ENCODE results near the gene SORBS2.
"Not testable (repeated sequence)": the region's sequence is repeated elsewhere in the genome, so short reads cannot be mapped to it uniquely, and the experiment has no call there.

SORBS2 gene

DNA sequence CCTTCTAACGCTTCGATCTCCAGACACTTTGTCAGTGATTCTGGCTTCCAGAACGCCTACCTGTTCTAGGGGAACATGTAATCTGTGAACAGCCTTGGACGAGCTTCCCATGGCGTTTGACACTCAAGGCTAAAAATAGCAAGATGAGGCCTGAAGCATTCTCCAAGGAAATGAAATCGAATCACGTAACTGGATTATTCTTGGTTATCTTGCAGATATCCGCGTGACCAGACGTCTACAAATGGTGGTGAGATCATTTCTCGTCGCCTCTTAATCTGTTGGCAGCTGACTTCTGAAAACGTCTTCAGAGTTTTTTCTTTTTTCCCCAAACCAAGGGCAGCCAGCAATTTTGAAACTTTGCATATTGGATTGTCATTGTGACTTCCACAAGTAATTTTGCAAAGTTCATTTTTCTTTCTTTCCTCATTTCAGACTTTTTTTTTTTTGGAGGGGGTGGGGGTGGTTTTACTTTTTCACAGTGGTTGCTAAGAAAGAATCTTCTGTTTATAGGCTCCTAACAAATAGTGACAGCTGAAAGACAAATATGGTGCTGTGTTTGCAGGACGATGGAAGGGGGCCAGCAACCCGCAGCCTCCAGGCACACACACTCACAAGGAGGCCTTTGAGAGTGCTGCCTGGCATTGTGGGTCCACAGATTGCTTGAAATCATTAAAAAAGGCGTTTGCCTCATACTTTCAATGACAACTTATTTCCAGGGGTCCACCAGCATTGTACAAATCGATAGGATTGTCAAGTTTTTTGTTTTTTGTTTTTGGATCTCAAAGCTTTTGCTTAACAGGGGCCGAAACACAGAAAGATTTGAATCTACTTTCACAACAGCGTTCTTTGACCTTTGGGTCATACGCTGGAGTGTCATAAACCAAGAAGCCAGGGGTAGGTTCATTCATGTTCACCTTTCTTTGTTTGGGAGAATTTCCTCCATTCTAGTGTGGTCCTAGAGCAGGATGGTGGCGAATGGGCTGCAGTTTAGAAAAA is 244.3 kb downstream of the SORBS2 start:
- in situ Hi-C loops (cut with MboI; ENCODE audit: low sequenced_read_pairs) = no loop called here

DNA sequence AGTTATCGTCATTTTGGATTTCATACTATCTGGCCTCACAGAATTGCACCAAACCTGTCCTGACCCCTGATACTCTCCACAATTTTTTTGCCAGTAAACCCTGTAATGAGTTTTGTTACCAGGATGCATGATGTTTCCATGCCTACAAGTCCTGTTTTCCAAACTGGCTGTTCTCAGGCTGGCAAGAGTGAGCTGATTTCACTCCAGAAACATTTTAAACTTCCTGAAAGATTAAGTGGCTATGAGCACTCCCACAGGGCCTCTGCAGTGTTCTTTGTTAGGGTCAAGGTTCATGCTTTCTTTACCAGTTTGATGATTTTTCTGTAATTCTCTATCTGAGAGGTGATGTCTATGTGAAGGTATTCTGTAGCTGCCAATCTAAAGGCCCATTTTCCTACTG is 245.0 kb downstream of the SORBS2 start:
- in situ Hi-C loops (cut with MboI; ENCODE audit: low sequenced_read_pairs) = no loop called here

DNA sequence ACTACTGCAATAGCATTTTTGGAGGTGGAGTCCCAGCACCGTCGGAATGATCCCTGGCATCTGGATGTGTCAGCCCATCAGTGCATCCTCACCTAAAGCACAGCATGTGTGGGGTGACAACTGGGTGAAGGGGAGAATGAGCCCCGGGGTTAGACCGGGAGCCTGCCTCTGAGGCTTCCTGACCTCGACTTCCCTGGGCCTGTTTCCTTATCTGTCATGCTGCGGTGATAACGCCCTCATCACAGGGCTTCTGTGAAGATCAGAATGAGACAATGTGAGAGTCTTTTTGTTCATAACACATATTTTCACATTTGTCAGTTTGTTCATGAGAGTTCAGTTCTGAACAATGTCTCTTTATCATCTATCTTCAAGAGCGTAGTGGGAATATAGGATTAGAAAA is 245.6 kb downstream of the SORBS2 start:
- in situ Hi-C loops (cut with MboI; ENCODE audit: low sequenced_read_pairs) = no loop called here

DNA sequence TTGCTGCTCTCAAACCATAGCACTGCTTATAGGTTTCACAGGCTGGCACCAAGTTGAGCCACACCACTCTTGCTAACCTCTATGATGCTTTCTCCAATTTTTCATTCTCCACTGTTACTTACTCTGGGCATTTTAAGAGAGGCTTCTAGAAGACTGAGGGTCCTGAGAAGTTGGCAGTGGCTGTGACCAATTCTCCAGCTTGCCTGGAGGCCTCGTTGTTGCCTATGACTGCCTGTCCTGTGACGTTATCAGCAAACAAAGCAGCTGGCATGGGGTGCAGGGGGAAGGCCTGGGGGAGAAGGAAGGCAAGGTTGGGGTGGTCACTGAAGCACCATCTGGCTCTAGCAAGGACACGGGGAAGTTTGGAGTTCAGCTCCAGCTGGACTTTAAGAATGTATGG is 246.3 kb downstream of the SORBS2 start:
- in situ Hi-C loops (cut with MboI; ENCODE audit: low sequenced_read_pairs) = no loop called here

DNA sequence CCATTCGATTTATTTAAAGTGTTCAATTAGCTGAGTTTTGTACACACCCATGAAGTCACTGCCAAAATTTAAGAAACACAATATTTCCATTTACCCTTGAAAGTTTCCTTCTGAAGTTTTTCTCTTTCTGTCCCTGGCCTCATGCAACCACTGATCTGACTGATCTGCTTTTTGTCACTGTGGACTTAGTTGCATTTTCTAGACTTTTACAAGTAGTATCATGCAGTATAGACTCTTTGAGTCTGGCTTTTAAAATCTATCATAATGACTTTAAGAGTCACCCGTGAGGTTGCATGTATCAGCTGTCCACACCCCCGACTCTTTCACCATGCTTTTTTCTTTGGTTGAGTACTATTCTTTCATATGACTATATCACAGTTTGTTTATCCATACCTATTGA is 247.6 kb downstream of the SORBS2 start:
- in situ Hi-C loops (cut with MboI; ENCODE audit: low sequenced_read_pairs) = no loop called here

DNA sequence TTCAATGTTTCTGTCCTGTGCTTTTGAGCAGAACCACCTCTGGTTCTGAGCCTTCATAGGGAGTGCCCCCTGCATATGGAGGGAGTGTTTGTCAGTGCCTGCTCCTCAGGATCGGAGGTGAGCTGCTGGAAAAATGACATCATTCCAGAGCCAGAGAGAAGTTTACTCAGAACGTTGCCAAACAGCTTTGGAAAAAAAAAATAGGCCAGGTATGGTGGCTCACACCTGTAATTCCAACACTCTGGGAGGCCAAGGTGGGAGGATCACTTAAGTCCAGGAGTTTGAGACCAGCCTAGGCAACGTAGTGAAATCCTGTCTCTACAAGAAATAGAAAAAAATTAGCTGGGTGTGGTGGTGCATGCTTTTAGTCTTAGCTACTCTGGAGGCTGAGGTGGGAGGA is 249.5 kb downstream of the SORBS2 start:
- in situ Hi-C loops (cut with MboI; ENCODE audit: low sequenced_read_pairs) = no loop called here

DNA sequence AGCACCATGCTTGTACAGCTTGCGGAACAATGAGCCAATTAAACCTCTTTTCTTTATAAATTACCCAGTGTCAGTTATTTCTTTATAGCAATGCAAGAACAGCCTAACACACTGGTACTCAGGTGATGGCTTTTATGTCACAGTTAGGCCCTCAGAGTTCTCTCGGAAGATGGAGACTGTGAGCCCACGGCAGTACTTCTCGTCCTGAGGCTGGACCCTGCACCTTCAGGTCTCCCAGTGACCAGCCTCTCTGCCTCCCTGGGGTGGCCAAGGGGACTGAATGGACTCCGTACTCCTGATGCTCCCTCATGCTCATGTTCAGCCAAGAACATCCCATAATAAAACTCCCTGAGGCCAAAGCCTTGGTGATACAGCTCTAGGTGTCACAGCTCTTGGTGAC is 251.7 kb downstream of the SORBS2 start:
- in situ Hi-C loops (cut with MboI; ENCODE audit: low sequenced_read_pairs) = no loop called here

DNA sequence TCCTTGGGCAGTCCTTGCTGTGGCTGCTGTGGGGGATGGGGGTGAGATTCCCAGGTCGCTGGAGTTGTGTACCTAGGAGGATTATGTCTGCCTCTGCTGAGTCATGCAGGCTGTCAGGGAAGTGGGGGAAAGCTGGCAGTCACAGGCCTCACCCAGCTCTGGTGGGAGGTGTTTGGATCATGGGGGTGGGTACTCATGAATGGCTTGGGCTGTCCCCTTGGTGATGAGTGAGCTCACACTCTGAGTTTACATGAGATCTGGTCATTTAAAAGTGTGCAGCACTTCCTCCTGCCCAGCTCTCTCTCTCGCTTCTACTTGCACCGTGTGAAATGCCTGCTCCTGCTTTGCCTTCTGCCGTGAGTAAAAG is 252.1 kb downstream of the SORBS2 start:
- in situ Hi-C loops (cut with MboI; ENCODE audit: low sequenced_read_pairs) = no loop called here

DNA sequence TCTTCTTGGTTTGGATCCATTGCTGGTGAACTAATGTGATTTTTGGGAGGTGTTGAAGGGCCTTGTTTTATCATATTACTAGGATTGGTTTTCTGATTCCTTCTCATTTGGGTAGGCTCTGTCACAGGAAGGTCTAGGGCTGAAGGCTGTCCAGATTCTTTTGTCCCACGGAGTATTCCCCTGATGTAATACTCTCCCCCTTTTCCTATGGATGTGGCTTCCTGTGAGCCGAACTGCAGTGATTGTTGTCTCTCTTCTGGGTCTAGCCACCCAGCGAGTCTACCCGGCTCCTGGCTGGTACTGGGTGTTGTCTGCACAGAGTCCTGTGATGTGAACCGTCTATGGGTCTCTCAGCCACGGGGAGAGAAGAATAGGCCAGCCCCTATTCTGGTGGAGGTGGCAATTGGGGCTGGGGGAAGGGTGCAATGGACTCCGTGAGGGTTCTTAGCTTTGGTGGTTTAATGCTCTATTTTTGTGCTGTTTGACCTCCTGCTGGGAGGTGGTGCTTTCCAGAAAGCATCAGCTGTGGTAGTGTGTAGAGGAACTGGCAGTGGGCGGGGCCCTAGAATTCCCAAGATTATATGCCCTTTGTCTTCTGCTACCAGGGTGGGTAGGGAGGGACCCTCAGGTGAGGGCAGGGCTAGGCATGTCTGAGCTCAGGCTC is 252.6 kb downstream of the SORBS2 start:
- in situ Hi-C loops (cut with MboI; ENCODE audit: low sequenced_read_pairs) = not testable (repeated sequence)

DNA sequence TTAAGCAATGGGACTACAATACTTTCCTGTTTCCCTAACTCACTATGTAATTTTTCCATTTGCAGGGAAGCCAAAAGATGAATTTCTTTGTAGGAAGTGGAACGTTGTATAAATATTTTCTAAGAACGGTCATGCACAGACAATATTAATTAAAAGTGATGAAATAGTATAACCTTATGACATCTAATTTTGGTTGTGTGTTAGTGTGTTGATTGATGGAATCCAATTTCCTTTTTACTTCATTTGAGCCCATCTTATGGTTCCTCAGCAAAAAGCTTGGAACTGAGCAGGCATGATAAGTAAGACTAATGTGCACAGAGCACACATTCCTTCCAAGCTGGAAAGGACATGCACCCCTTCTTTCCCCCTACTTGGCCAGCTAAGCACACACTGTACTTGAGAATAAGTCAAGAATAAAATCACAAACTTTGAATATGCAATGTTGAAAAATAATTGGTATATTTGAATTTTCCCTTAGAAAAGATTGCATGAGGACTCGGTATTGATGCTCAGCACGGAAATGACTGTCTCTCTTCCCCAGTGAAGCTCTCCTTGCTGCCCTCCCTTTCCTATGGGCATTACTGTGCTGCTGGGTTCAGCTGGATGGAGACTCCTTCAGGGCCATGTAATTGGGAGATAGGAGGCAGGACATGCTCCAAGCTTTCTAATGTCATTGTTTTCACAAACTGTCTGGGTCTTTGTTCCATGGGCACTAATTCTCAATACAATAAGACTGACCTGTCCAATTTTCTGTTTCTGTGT is 257.4 kb downstream of the SORBS2 start:
- in situ Hi-C loops (cut with MboI; ENCODE audit: low sequenced_read_pairs) = no loop called here

DNA sequence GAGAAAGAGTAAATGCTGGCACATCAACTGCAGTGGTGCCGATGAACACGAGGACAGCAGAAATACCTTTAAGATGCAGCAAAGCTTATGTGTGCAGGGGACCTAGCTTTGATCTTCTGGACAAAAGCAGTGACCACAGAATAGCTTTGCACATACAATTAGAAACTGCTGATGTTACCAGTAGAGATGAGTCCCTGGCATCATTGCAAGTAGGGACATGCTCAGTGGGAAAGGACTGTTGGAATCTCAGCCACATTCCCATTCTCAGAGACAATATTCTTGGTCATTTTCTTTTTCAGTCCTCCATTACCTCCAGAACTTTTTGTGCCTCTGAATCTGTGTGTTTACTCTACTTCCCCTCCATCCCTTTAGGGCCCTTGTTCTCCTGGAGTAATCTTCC is 259.7 kb downstream of the SORBS2 start:
- in situ Hi-C loops (cut with MboI; ENCODE audit: low sequenced_read_pairs) = no loop called here

DNA sequence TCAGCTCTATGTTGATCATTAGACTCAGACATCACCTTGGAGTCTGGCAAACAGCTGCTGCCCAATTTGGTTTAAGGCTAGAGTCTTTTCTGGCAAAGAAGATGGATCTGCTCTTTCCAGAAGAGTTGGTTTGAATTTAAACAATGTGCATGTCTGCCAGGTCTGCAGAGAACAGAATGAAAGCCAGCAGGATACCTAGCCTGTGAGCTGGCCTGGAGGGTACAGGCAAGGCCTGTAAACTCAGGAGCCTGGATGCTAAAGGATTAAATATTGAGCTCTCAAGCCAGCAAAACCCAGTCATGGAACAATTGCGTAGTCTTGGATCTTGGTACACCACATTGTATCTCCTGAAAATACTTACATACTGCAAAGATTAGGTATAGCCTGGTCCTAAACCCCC is 261.1 kb downstream of the SORBS2 start:
- in situ Hi-C loops (cut with MboI; ENCODE audit: low sequenced_read_pairs) = no loop called here

DNA sequence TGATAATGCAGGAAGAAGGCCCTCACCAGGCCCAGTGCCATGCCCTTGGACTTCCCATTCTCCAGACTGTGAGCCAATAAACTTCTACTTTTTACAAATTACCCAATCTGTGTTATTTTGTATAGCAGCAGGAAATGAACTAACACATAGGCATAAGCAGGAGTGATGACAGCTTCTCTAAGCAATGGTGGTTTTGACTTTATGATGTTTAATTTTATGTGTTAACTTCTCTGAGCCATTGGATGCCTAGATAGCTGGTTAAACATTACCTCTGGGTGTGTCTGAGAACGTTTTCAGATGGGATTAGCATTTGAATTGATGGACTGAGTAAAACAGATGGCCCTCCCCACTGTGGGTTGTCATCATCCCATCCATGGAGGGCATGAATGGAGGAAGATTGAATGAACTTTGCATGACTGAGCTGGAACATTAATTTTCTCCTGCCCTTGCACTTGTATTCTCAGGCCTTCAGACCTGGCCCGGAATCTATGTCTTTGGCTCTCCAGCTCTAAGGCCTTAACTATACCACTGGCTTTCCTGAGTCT is 262.8 kb downstream of the SORBS2 start:
- in situ Hi-C loops (cut with MboI; ENCODE audit: low sequenced_read_pairs) = no loop called here

DNA sequence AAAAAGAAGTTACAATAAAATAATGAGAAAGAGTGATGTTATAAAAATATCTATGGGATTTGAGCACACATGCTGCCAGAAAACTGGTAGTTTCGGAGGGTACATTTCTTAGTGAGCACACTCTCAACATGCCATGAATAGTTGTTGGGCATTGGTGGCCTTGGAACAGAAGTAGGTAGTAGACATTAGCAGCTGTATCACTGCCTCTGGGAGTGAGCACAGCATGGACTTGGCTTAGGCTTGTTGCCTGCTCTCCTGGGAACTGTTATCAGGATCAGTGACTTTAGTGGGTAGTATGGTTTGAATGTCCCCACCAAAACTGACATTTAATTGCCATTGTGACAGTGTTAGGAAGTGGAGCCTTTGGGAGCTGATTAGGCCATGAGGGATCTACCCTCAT is 263.4 kb downstream of the SORBS2 start:
- in situ Hi-C loops (cut with MboI; ENCODE audit: low sequenced_read_pairs) = no loop called here

DNA sequence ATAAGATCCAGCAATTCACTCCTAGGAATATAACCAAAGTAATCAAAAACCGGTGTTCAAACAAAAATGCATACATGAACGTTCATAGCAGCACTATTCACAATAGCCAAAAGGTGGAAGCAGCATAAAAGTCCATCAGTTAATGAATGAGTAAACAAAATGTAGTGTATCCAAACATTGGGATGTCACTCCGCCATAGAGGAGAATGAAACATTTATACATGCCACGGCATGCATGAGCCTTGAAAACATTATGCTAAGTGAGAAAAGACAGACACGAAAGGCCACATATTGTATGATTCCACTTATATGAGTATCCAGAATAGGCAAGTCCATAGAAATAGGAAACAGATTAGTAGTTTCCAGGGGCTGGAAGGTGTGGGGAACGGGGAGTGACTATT is 265.7 kb downstream of the SORBS2 start:
- in situ Hi-C loops (cut with MboI; ENCODE audit: low sequenced_read_pairs) = no loop called here

DNA sequence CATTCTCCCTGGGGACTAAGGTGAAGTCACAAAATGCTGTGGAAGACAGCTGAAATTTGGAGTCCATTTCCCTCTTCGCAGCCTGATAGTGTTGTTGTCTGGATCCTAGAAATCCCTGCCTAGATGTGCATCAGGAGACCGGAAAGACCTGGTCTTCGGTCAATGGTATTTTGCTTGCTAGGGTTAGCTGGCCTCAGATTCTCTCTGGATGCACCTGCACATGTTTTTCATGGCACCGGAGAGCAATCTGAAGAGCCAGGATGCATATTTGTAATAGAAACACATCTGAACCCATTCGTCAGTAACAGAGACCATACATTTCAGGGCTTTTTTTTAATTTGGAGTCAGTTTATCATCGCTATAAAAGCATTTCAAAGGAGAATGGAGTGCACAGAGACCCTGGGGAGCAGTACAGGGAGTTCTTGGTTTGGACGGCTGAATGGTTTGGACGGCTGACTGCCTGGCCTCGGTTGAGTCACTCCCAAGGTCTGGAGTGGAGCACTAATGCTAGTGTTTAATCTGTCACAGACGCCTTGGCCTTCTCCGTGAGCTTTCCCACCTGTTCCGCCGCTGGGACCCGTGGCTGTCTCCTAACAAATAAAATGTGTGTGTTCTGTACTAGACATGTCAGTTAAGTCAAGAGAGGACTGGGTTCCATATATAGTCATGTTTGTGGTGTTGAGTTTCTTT is 269.2 kb downstream of the SORBS2 start:
- in situ Hi-C loops (cut with MboI; ENCODE audit: low sequenced_read_pairs) = no loop called here

DNA sequence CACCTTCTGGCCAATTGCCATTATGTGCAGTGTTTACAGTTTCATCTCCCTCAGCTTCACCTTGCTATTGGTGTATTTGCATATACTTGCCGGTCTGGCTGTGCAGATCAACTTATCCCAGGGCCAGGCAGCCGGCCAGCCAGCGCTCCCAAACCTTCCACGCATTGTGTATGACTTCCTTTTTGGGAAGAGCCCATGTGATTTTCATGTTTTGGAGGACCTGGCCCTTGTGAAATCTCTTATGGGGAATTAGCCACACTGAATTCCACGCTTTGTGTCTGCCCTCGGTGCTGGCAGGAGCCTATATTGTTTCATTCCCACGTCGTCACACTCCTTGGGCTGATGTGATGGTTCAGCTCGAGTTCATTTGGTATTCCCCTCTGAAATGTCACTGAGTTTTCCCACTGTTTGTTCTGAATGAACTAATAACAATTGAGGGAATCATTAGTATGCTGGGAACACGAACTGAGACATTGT is 270.7 kb downstream of the SORBS2 start:
- in situ Hi-C loops (cut with MboI; ENCODE audit: low sequenced_read_pairs) = no loop called here

DNA sequence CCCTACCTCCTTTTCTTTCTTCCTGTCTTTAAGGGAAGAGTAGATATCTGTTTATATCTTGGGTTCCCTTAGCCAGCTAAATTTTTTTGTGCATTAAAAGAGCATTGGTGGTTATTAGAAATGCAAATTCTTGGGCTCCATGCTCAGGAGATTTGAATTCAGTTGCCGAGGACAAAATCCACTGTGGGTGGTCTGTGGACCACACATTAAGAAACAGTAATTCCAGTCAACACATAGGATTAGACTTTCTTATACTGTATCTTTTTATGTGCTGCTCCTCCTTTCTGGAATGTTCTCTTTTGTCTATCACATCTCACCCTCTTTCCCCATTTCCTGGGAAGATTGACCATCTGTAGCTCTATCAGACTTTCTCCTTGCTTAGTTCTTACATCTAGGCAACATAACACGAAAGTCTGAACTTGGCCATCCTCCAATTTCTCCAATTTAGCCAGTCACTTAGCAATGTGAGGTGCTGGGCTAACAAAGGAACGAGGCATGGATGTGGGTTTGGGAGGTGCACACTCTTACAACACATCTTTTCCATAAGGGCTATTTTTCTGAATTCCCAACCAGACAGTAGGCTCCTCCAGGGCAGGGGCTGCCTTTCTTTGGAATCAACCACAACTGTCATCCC is 271.4 kb downstream of the SORBS2 start:
- in situ Hi-C loops (cut with MboI; ENCODE audit: low sequenced_read_pairs) = no loop called here

DNA sequence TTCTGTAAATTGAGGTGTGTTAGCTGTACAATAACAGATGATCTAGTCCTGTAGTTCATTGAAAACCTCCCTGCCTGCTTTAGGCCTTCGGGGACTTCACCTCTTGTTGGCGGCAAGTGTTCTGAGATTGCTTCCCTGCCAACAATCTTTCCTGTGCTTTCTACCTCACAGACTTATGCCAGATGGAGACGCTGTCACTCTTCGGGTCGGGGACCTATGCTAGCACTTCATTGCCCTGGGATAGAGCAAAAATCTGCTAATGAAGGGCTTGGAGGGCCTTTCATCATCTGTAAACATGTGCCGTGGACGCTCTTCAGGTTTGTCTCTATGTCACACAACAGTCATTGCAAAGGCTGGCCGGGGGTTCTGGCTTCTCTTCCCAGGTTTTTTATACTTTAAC is 272.0 kb downstream of the SORBS2 start:
- in situ Hi-C loops (cut with MboI; ENCODE audit: low sequenced_read_pairs) = no loop called here

DNA sequence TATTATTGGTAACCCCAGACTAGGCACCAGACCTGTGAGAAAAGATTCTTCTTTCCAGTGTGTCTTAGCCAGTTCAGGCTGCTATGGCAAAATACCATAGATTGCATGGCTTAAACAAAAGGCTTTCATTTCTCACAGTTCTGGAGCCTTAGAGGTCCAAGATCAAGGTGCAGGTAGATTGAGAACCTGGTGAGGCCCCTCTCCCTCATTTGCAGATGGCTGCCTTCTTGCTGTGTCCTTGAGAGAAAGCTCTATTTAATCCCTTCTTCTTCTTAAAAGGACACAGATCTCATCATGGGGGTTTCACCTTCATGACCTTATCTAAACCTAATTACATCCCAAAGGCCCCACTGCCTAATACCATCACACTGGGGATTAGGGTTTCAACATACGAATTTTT is 273.2 kb downstream of the SORBS2 start:
- in situ Hi-C loops (cut with MboI; ENCODE audit: low sequenced_read_pairs) = no loop called here

All from HL-60/S4 treated with retinoic acid at 250 ng/mL for 4 days and 3 days (cell line).